H9 (cell line): ENCODE results near the gene UST. TPM values are rescaled to one million over a fixed set of nuclear protein-coding genes. Genes with fewer than 3 reads are reported as not detected.

Experiments
- DNase-seq: peaks from one replicate; pipeline ENCODE4 v3.0.0-alpha.2; 2017
- H2AFZ ChIP-seq: one replicate; pipeline ENCODE4 v1.6.1; 2013; ENCODE audit warnings: mild to moderate bottlenecking, low read length, control low read depth, moderate library complexity
- H2AK5ac ChIP-seq: 2 replicates; pipeline ENCODE4 v1.6.1; 2013; ENCODE audit warnings: low read length, control low read depth, mixed read lengths; ENCODE audit not compliant: insufficient read length
- H2BK120ac ChIP-seq: one replicate; pipeline ENCODE4 v1.6.1; 2013; ENCODE audit warnings: low read depth, mild to moderate bottlenecking, low read length, control low read depth, inconsistent platforms; ENCODE audit not compliant: poor library complexity, severe bottlenecking
- H2BK12ac ChIP-seq: 2 replicates; pipeline ENCODE4 v1.6.1; 2013; ENCODE audit warnings: low read length, control low read depth, mixed read lengths, low read depth; ENCODE audit not compliant: insufficient read length
- H2BK15ac ChIP-seq: 2 replicates; pipeline ENCODE4 v1.6.1; 2013; ENCODE audit warnings: low read depth, low read length, control low read depth
- H2BK20ac ChIP-seq: one replicate; pipeline ENCODE4 v1.6.1; 2013; ENCODE audit warnings: low read depth, mild to moderate bottlenecking, low read length, control low read depth, inconsistent platforms; ENCODE audit not compliant: poor library complexity, severe bottlenecking
- H2BK5ac ChIP-seq: 2 replicates; pipeline ENCODE4 v1.6.1; 2013; ENCODE audit warnings: low read length, control low read depth, mixed read lengths; ENCODE audit not compliant: insufficient read length
- H3K14ac ChIP-seq: 2 replicates; pipeline ENCODE4 v1.6.1; 2013; ENCODE audit warnings: low read length, control low read depth; ENCODE audit not compliant: insufficient read depth
- H3K18ac ChIP-seq: 2 replicates; pipeline ENCODE4 v1.6.1; 2013; ENCODE audit warnings: low read depth, mild to moderate bottlenecking, mixed read lengths, low read length, control low read depth; ENCODE audit not compliant: insufficient read length
- H3K23ac ChIP-seq: 2 replicates; pipeline ENCODE4 v1.6.1; 2013; ENCODE audit warnings: low read length, control low read depth, mixed read lengths, low read depth; ENCODE audit not compliant: insufficient read length
- H3K23me2 ChIP-seq: 2 replicates; pipeline ENCODE4 v1.6.1; 2013; ENCODE audit warnings: low read depth, mild to moderate bottlenecking, mixed read lengths, low read length, control low read depth; ENCODE audit not compliant: insufficient read length, poor library complexity, severe bottlenecking
- H3K27ac ChIP-seq: 2 replicates; pipeline ENCODE4 v1.5.1; 2013; ENCODE audit warnings: low read length, control low read depth, mixed read lengths, low read depth; ENCODE audit not compliant: insufficient read length
- H3K27me3 ChIP-seq: 2 replicates; pipeline ENCODE4 v1.6.1; 2013; ENCODE audit warnings: low read length, control low read depth, inconsistent platforms; ENCODE audit not compliant: insufficient read depth
- H3K4ac ChIP-seq: 2 replicates; pipeline ENCODE4 v1.6.1; 2013; ENCODE audit warnings: low read depth, mild to moderate bottlenecking, control low read depth, inconsistent platforms, low read length, moderate library complexity
- H3K4me1 ChIP-seq: 2 replicates; pipeline ENCODE4 v1.6.1; 2013; ENCODE audit warnings: low read length, control low read depth, inconsistent platforms; ENCODE audit not compliant: insufficient read depth
- H3K4me2 ChIP-seq: 2 replicates; pipeline ENCODE4 v1.6.1; 2013; ENCODE audit warnings: low read length, control low read depth, mixed read lengths; ENCODE audit not compliant: insufficient read length, insufficient read depth
- H3K56ac ChIP-seq: 2 replicates; pipeline ENCODE4 v1.6.1; 2013; ENCODE audit warnings: low read depth, mild to moderate bottlenecking, mixed read lengths, low read length, control low read depth; ENCODE audit not compliant: insufficient read length
- H3K79me1 ChIP-seq: 2 replicates; pipeline ENCODE4 v1.6.1; 2013; ENCODE audit warnings: low read depth, mild to moderate bottlenecking, moderate library complexity, low read length, control low read depth, inconsistent platforms; ENCODE audit not compliant: insufficient read depth, poor library complexity, severe bottlenecking
- H3K79me2 ChIP-seq: 2 replicates; pipeline ENCODE4 v1.6.1; 2013; ENCODE audit warnings: low read length, control low read depth, inconsistent platforms; ENCODE audit not compliant: insufficient read depth
- H3K9ac ChIP-seq: 2 replicates; pipeline ENCODE4 v1.6.1; 2013; ENCODE audit warnings: low read length, control low read depth, mixed read lengths; ENCODE audit not compliant: insufficient read length; ENCODE audit errors: extremely low read depth
- H3K9me3 ChIP-seq: one replicate; pipeline ENCODE4 v1.6.1; 2013; ENCODE audit warnings: low read depth, low read length, inconsistent platforms; ENCODE audit not compliant: control insufficient read depth
- H3T11ph ChIP-seq: one replicate; pipeline ENCODE4 v1.6.1; 2013; ENCODE audit warnings: mild to moderate bottlenecking, low read length, control low read depth, inconsistent platforms
- H4K20me1 ChIP-seq: one replicate; pipeline ENCODE4 v1.6.1; 2013; ENCODE audit not compliant: control insufficient read depth, insufficient read length, insufficient read depth
- H4K5ac ChIP-seq: 2 replicates; pipeline ENCODE4 v1.6.1; 2013; ENCODE audit warnings: low read depth, mild to moderate bottlenecking, mixed read lengths, low read length, control low read depth; ENCODE audit not compliant: insufficient read length
- H4K8ac ChIP-seq: replicated peaks from 2 replicates; pipeline ENCODE4 v1.6.1; 2013; ENCODE audit warnings: low read length, control low read depth, mixed read lengths, low read depth; ENCODE audit not compliant: insufficient read length
- H4K91ac ChIP-seq: 2 replicates; pipeline ENCODE4 v1.6.1; 2013; ENCODE audit warnings: low read depth, mild to moderate bottlenecking, moderate library complexity, mixed read lengths, low read length, control low read depth; ENCODE audit not compliant: insufficient read length
- H3K27ac Mint-ChIP-seq, 3 experiments: 2 replicates in 2 of 3; 3 replicates in 1 of 3; pipeline ENCODE4 v1.8.0; 2020 to 2021; ENCODE audit warnings: mixed read lengths in 3 of 3, mild to moderate bottlenecking in 1 of 3, moderate library complexity in 1 of 3
- H3K27me3 Mint-ChIP-seq: 2 replicates; pipeline ENCODE4 v1.8.0; 2021; ENCODE audit warnings: low read depth, mild to moderate bottlenecking, moderate library complexity, mixed read lengths
- H3K36me3 Mint-ChIP-seq, 3 experiments: 2 replicates in 2 of 3; 3 replicates in 1 of 3; pipeline ENCODE4 v1.8.0; 2020 to 2021; ENCODE audit warnings: low read depth in 3 of 3, mixed read lengths in 3 of 3; ENCODE audit not compliant: insufficient read depth in 1 of 3
- H3K4me1 Mint-ChIP-seq, 2 experiments: 2 replicates each; pipeline ENCODE4 v1.8.0; 2020; ENCODE audit warnings: mixed read lengths in 2 of 2
- H3K4me3 Mint-ChIP-seq, 2 experiments: 2 replicates in 1 of 2; 3 replicates in 1 of 2; pipeline ENCODE4 v1.8.0; 2020 to 2021; ENCODE audit warnings: mild to moderate bottlenecking in 2 of 2, mixed read lengths in 2 of 2, moderate library complexity in 1 of 2
- H3K9me3 Mint-ChIP-seq, 2 experiments: 2 replicates in 1 of 2; 3 replicates in 1 of 2; pipeline ENCODE4 v1.8.0; 2020; ENCODE audit warnings: mild to moderate bottlenecking in 2 of 2, mixed read lengths in 2 of 2, moderate library complexity in 1 of 2
- WGBS: extraction: QIAGEN DNeasy Blood & Tissue Kit; methylation state at CpG from one replicate; pipeline ENCODE4 v1.1.7; 2013; ENCODE audit warnings: missing lambda C conversion rate, low lambda C conversion rate, mixed read lengths; ENCODE audit not compliant: insufficient read length; ENCODE audit errors: extremely low coverage; 5-methylcytosine and 5-hydroxymethylcytosine counted together
- total RNA-seq: library from RNA; stranded (reverse); gene quantifications from 2 replicates; pipeline ENCODE4 v1.2.1, GENCODE V29; 2021
- TF ChIP-seq, protein P1 (sequence below): fragments of 200-600 bp; sonication (generic); conservative IDR thresholded peaks from 3 replicates; pipeline ENCODE4 v1.8.0; 2021; ENCODE audit warnings: antibody characterized with exemption, mild to moderate bottlenecking

Gene UST
- total RNA-seq, 1 experiment from 2014 or later, result 14.4 TPM

DNA sequence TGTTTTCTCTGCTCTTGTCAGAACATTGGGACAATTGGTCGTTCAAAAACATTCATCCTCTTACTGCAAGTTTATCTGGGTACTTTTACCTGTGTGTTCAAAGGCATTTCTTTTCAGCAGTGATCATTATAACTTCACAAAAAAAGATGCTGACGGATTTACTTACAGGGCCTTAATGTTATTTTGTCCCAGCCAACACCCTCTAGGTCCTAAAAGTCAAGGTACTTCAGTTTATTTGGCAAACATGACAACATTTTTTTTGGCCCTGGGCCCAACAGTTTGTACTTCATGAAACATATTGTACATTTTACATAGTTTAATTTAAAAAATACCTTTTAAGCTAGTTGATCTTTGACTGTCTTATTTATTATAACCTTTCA lies 329.5 kb downstream of the UST start:
- no peak overlapping the region for H2BK12ac ChIP-seq
- H4K20me1 ChIP-seq, result no peaks in the 10 kb centered on the region
- H3K27ac ChIP-seq, result no peak overlapping the region
- no peak overlapping the region for H4K8ac ChIP-seq
- Mint-ChIP-seq H3K27ac (no peak overlapping the region), H3K36me3 (peaks cover 2 to 12% (median 8%) of the 10 kb centered on the region in 3 experiments; a peak in 6 of 7 replicates), H3K4me3 (no peak overlapping the region), H3K27me3 (no peaks in the 10 kb centered on the region; the same call in 1 of the 2 replicates), H3K4me1 (peaks cover 5 to 8% of the 10 kb centered on the region in 2 experiments), H3K9me3 (no peaks in the 10 kb centered on the region)
- H4K91ac ChIP-seq, result no peak overlapping the region
- no peak overlapping the region for H3K56ac ChIP-seq
- H2BK120ac ChIP-seq, result no peak overlapping the region
- H2BK15ac ChIP-seq, result no peak overlapping the region
- no peak overlapping the region for H3K4me2 ChIP-seq
- no peak for DNase-seq
- TF ChIP-seq, protein P1, sequence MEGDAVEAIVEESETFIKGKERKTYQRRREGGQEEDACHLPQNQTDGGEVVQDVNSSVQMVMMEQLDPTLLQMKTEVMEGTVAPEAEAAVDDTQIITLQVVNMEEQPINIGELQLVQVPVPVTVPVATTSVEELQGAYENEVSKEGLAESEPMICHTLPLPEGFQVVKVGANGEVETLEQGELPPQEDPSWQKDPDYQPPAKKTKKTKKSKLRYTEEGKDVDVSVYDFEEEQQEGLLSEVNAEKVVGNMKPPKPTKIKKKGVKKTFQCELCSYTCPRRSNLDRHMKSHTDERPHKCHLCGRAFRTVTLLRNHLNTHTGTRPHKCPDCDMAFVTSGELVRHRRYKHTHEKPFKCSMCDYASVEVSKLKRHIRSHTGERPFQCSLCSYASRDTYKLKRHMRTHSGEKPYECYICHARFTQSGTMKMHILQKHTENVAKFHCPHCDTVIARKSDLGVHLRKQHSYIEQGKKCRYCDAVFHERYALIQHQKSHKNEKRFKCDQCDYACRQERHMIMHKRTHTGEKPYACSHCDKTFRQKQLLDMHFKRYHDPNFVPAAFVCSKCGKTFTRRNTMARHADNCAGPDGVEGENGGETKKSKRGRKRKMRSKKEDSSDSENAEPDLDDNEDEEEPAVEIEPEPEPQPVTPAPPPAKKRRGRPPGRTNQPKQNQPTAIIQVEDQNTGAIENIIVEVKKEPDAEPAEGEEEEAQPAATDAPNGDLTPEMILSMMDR, result no peak
- H3K18ac ChIP-seq, result no peak overlapping the region
- H3K4me1 ChIP-seq, result no peaks in the 10 kb centered on the region
- H3K4ac ChIP-seq, result no peak overlapping the region
- H3T11ph ChIP-seq, result no peak overlapping the region
- no peak overlapping the region for H2AK5ac ChIP-seq
- H3K9ac ChIP-seq, result no peak overlapping the region
- no peak overlapping the region for H4K5ac ChIP-seq
- no peaks in the 10 kb centered on the region for H3K79me2 ChIP-seq
- H3K23me2 ChIP-seq, result no peaks in the 10 kb centered on the region
- no peaks in the 10 kb centered on the region for H3K79me1 ChIP-seq
- no peak overlapping the region for H3K14ac ChIP-seq
- no peak overlapping the region for H2BK5ac ChIP-seq
- WGBS, result no CpG with 5 or more reads among the region's 2 CpGs
- H3K9me3 ChIP-seq, result no peaks in the 10 kb centered on the region
- no peak overlapping the region for H3K23ac ChIP-seq
- H2BK20ac ChIP-seq, result no peak overlapping the region
- H2AFZ ChIP-seq, result no peak overlapping the region
- no peaks in the 10 kb centered on the region for H3K27me3 ChIP-seq
